C4-2B (cell line): Measurements from ENCODE around the gene CADM1.

Experiments
- CTCF ChIP-seq: fragments of 450-650 bp; conservative IDR thresholded peaks from 2 replicates; pipeline ENCODE4 v1.5.1; 2017; ENCODE audit warnings: mild to moderate bottlenecking
- ZFX ChIP-seq: fragments of 450-650 bp; IDR thresholded peaks from 2 replicates; pipeline ENCODE4 v1.6.1; 2017

GRCh38 chr11:115182282-115182955, 321.8 kb downstream of the CADM1 start:
- TF ChIP-seq CTCF, result no peak
- no peak for TF ChIP-seq ZFX
